ENCODE data around the gene IFRD2. TPM values are rescaled to one million over a fixed set of nuclear protein-coding genes. Genes with fewer than 3 reads are reported as not detected.

IFRD2 gene
- total and polyA plus RNA-seq, 2 of the 13 experiments (the other 11 are each of a cell fraction or from before 2014, with no cell fraction given), result 32.8 to 96.1 TPM

DNA sequence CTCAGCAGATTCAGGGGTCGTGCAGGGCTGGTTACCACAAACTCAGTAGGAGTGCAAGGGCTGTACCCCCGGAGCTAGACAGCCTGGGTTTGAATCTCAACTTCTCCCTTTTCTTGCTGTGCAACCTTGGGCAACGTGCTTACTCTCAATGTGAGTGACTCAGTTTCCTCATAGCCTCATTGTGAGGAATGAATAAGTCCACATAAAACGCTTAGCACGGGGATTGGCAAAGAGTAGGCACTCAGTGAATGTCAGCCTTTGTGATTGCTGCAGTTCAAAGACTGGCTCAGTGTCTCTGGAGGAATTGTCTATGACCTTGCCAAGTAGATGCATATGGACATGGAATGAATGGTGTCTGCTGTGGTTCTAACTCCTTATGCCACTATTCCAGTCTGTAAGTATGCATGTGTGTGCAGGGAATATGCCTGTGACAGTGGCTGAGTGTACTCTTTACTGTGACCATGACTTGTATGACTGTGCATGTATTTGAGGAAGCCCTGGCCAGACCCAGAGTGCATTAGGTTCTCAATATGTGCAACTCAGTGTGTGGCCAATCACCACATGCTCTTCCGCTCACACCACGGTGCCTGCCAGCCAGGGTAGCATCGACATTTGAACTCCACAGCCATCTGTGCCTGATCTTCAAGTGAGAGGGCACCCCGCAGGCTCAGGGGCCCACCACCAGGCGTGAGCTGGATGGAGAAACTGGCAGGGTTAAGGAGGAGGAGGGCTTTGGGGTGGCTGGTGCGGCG is 7.9 kb upstream of the IFRD2 start (continued):
- TF ChIP-seq FIP1L1 (IDR thresholded peaks at IDR 0.05; ENCODE audit: borderline replicate concordance, insufficient read depth, low read depth, low read length) (no peak), NFIB (CRISPR knock-in tag; IDR thresholded peaks at IDR 0.05; ENCODE audit: borderline replicate concordance) (no peak), HMG20B (CRISPR knock-in tag; conservative IDR thresholded peaks at IDR 0.05) (no peak), ELF1 (CRISPR knock-in tag; IDR thresholded peaks at IDR 0.05) (no peak), NR1H2 (CRISPR knock-in tag; IDR thresholded peaks at IDR 0.05; ENCODE audit: borderline replicate concordance, low read depth) (no peak), POGZ (CRISPR knock-in tag; IDR thresholded peaks at IDR 0.05) (0 out of 2 replicates have a peak, but pooled peaks have one; percentile 1), ZFP36 (IDR thresholded peaks at IDR 0.05; ENCODE audit: borderline replicate concordance, low read depth, low read length, partially characterized antibody) (no peak), ZNF451 (CRISPR knock-in tag; IDR thresholded peaks at IDR 0.05) (no peak), ZNF256 (CRISPR knock-in tag; conservative IDR thresholded peaks at IDR 0.05) (0 out of 2 replicates have a peak, but pooled peaks have one; percentile 56), CAMTA2 (CRISPR knock-in tag; IDR thresholded peaks at IDR 0.05; ENCODE audit: borderline replicate concordance) (no peak), NFE2 (CRISPR knock-in tag; IDR thresholded peaks at IDR 0.05) (no peak), AGO2 (optimal IDR thresholded peaks at IDR 0.05; ENCODE audit: low read depth, low read length) (peak; percentile 49), ZEB1 (IDR thresholded peaks at IDR 0.05; ENCODE audit: insufficient replicate concordance, low read depth) (no peak), SMAD9 (CRISPR knock-in tag; IDR thresholded peaks at IDR 0.05) (no peak), RBAK (CRISPR knock-in tag; IDR thresholded peaks at IDR 0.05) (no peak), FOXA3 (CRISPR knock-in tag; IDR thresholded peaks at IDR 0.05) (no peak), HNRNPL (IDR thresholded peaks at IDR 0.05; ENCODE audit: low read depth, low read length) (0 out of 2 replicates have a peak, but pooled peaks have one; percentile 37), MAFF (IDR thresholded peaks at IDR 0.05; ENCODE audit: low read depth, low read length) (no peak), ZBTB38 (CRISPR knock-in tag; IDR thresholded peaks at IDR 0.05) (peak; percentile 96)
- TF ChIP-seq, protein P1, sequence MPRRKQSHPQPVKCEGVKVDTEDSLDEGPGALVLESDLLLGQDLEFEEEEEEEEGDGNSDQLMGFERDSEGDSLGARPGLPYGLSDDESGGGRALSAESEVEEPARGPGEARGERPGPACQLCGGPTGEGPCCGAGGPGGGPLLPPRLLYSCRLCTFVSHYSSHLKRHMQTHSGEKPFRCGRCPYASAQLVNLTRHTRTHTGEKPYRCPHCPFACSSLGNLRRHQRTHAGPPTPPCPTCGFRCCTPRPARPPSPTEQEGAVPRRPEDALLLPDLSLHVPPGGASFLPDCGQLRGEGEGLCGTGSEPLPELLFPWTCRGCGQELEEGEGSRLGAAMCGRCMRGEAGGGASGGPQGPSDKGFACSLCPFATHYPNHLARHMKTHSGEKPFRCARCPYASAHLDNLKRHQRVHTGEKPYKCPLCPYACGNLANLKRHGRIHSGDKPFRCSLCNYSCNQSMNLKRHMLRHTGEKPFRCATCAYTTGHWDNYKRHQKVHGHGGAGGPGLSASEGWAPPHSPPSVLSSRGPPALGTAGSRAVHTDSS (CRISPR knock-in tag; conservative IDR thresholded peaks at IDR 0.05), result no peak
- TF ChIP-seq, protein P2, sequence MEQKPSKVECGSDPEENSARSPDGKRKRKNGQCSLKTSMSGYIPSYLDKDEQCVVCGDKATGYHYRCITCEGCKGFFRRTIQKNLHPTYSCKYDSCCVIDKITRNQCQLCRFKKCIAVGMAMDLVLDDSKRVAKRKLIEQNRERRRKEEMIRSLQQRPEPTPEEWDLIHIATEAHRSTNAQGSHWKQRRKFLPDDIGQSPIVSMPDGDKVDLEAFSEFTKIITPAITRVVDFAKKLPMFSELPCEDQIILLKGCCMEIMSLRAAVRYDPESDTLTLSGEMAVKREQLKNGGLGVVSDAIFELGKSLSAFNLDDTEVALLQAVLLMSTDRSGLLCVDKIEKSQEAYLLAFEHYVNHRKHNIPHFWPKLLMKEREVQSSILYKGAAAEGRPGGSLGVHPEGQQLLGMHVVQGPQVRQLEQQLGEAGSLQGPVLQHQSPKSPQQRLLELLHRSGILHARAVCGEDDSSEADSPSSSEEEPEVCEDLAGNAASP (CRISPR knock-in tag; IDR thresholded peaks at IDR 0.05; ENCODE audit: borderline replicate concordance), result no peak
- TF ChIP-seq, protein P3, sequence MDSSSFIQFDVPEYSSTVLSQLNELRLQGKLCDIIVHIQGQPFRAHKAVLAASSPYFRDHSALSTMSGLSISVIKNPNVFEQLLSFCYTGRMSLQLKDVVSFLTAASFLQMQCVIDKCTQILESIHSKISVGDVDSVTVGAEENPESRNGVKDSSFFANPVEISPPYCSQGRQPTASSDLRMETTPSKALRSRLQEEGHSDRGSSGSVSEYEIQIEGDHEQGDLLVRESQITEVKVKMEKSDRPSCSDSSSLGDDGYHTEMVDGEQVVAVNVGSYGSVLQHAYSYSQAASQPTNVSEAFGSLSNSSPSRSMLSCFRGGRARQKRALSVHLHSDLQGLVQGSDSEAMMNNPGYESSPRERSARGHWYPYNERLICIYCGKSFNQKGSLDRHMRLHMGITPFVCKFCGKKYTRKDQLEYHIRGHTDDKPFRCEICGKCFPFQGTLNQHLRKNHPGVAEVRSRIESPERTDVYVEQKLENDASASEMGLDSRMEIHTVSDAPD (CRISPR knock-in tag; IDR thresholded peaks at IDR 0.05), result 0 out of 2 replicates have a peak, but pooled peaks have one; percentile 8

All from HepG2 (cell line).